Superior temporal gyrus (tissue), 1 donor: ENCODE results near the gene FKBP7.
"Not testable (repeated sequence)": the region's sequence is repeated elsewhere in the genome, so short reads cannot be mapped to it uniquely, and the experiment has no call there.

Experiments used
- DNase-seq: peaks from one replicate; pipeline ENCODE4 v3.0.0-alpha.2; 2016; ENCODE audit errors: extremely low spot score

FKBP7 gene

GRCh38 chr2:178449700-178450523, 28.5 kb downstream of the FKBP7 start:
- peak; percentile 48 for DNase-seq

- DNase-seq, result no peak
Observed at GRCh38 chr2:178448968-178449661, 29.3 kb downstream of the FKBP7 start.

DNA sequence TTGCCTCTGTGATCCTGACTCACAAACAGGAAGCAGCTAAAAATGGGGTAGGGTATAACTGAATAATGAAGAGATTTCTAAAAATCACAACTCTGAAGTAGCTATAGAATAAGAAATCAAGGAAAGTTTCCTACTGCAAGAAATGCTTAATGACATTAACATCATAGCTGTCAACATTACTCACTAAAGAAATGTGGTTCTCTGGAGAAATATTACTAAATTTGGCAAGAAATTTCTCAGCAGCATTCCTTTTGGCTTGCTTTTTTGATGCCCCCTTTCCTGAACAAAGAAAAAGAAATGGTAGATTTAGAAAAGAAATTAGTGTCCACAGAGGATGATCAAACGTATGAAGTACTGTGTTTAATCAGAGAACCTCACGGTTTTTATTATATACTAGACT, 37.0 kb downstream of the FKBP7 start:
- DNase-seq, result no peak

- no peak for DNase-seq
Observed at GRCh38 chr2:178436662-178437061, 41.7 kb downstream of the FKBP7 start.

DNA sequence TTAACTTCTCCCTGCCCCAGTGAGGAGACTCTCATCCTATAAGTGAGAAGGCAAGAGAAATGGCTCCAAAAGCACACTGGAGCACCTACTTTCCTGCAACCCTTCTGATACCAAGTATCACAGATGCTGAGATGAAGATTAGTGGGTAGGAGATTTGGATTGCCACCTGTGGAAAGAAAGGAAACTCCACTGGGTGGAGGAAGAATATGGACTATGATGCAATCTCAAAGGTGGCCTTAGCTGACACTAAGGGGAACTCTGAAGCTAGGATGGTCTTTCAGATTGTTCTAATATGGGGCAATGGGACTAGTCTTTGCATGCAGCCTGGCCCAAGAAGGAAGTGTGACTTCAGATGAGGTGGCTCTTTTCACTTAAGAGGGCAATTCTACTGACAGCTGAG, 49.1 kb downstream of the FKBP7 start:
- DNase-seq, result no peak

- no peak for DNase-seq
Observed at GRCh38 chr2:178428396-178428806, 50.0 kb downstream of the FKBP7 start.

DNA sequence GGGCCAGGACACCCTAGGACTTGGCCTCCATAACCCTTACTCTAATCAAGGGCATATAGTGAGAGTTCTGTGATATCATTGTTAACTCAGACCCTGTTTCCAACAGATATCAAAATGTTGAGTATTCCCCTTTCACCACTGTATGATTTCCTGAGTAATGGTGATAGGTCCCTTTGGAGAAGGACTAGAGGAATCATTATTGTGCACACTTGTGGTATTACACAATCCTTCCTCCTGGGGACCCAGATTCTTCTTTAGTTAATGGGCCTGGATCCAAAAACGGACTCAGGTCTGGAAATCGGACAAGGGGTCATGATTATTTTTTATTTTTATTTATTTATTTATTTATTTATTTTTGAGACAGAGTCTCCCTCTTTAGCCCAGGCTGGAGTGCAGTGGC, 50.9 kb downstream of the FKBP7 start:
- DNase-seq, result no peak

DNA sequence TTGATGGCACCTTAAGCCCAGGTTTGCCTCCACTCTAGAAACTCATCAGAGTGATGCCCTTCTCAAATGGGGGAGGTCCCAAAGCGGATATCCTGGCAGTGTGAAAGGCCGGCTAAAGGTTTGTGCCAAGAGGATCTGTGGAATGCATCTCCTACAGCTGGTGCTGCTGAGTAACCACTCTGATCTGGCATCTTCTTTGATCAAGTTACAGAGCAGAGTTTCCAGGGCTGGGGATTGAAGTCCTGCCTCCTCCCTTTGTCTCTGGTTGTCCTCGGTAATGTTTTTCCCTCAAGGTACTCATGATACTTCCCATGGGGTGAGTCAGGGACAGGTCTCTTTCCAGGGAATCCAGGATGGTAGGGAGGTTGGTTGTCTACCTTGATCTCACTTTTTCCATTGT, 52.0 kb downstream of the FKBP7 start:
- no peak for DNase-seq

DNA sequence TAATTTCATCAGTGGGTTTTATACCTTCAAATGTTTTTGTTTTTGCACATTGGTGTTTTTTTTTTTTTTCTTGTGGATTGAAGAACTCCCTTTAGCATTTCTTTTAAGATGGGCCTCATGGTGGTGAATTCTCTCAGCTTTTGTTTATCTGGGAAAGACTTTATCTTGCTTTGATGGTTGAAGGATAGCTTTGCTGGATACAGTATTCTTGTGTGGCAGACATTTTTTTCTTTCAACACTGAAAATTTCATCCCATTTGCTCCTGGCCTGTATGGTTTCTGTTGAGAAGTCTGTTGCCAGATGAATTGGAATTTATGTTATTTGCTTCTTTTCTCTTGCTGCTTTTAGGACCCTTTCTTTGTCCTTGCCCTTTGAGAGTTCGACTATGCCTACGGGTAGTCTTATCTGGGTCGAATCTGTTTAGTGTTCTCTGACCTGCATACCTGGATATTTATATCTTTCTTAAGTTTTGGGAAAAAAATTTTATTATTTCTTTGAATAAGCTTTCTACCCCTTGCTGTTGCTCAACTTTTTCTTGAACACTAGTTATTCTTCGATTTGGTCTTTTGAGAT, 53.1 kb downstream of the FKBP7 start:
- no peak for DNase-seq

- not testable (repeated sequence) for DNase-seq
Observed at GRCh38 chr2:178423746-178424145, 54.7 kb downstream of the FKBP7 start.

DNA sequence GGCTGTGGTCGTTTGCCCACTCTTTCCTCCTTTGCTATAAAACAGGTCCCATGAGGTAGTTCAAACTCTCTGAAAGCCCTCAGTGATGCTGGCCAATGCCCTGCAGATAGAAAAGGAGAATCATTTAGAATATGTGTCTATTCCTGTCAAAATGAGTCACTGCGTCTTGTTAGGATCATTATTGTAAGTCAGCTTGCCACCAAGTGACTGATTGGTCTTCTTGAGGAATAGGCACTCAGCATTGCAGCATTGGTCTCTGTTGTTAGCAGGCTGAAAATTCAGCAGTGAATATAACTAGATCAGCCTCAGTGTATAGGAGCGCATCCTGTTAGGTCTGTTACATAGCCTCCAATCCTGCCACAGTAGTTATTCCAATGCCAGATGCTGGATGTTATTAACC, 56.3 kb downstream of the FKBP7 start:
- DNase-seq, result no peak

GRCh38 chr2:178420463-178420999, 57.9 kb downstream of the FKBP7 start:
- DNase-seq, result no peak

- DNase-seq, result no peak
Observed at GRCh38 chr2:178419123-178419522, 59.3 kb downstream of the FKBP7 start.

DNA sequence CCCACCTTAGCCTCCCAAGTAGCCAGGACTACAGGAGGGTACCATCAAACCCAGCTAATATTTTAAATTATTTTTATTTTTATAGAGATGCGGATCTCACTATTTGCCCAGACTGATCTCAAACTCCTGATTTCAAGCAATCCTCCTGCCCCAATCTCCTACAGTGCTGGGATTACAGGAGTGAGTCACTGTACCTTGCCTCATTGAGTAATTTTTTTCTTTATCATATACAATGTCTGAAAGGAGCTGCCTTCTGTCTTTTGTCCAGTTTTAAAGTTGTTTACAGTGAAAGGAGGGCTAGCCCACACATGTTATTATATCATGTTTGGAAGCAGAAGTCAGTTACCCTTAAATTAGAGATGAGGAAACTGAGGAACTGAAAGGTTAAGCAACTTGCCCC, 60.0 kb downstream of the FKBP7 start:
- DNase-seq, result no peak

DNA sequence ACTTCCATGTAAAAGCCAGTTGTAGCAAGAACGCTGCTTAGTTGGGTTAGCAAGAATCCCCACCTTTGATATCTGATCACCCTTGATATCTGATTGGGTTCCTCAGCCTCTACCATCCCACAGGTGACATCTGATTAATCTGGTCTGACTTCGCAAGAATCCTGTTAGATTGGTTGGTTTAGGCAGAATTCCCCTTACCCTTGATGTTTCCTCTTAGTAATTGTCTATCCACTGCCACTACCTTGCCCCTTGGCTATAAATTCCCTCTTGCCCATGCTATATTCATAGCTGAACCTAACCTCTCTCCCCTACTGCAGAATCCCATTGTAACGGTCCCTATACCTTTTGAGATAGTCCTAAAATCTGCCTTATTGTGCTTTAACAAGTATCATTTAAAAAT, 60.5 kb downstream of the FKBP7 start:
- peak; percentile 5 for DNase-seq

- no peak for DNase-seq
Observed at GRCh38 chr2:178415979-178416378, 62.4 kb downstream of the FKBP7 start.

DNA sequence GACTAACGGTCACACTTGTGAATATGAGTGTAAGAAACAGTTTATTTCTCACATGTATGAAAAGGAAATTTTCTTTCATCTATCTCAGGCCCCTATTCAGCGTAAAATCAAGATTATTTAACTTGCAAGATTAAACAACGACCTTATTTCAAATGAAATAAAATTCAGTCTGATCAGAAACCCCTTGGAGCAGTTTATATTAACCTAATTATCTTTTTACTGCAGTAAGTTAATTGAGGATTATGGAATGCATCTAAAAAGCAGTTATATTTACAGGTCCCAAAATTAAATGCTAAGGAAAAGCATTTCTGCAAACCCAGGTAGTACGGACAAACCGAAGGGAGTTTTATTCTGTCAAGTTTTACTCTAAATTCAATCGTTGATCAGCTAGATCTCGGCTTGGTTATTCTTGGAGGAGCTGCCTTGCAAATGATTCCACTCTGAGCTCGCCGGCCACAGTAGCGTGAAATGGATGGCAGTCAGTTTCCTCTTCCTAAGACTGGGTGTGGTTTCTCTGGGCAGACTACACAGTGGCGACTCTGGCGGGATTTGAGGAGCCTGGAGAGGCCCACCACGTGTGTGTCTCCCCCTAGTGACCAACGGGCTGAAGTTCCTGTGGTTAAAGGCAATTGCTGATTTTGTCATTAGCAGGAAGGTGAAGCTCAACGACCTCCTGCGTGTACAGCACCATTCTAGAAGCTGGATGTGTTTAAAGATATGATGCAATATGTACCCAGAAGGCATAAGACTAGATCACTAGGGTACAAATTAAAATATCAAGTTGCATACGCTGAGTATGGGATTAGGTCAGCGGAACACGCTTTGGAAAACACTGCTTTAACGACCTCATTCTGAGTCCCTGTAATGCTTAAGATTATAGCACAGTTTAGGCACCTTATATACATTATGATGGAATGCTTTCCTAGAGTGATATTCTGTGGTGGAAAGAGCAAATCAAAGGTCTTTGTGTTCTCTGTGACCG, 63.8 kb downstream of the FKBP7 start:
- peak; percentile 89 for DNase-seq
